NCI-H146 treated with DMSO at 0.1 percent for 48 hours (cell line): ENCODE measurements around the gene MID1.

ENCODE experiments used
- DNase-seq: peaks from one replicate; lab custom pipeline; 2025; ENCODE audit not compliant: unreplicated experiment; lab: John Stamatoyannopoulos, UW

The MID1 gene

DNA sequence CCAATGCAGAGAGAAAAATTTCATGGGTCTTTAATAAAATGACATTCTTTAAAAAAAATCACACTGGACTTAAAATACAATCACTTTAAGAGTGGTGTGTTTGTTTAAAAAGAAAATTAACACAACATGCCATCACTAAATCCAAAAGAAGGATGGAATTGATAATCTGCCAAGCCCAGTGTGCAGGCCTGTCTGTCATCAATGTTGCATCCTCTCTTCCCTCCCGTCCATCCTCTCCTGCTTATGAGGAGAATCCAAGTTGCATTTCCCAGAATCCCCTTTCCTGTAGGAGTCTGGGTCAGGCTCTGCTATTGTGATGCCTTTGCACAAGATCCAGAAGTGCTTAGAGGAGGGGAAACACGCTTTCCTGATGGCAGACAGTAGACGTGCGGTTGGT, 169.4 kb downstream of the MID1 start:
- DNase-seq = no peak

DNA sequence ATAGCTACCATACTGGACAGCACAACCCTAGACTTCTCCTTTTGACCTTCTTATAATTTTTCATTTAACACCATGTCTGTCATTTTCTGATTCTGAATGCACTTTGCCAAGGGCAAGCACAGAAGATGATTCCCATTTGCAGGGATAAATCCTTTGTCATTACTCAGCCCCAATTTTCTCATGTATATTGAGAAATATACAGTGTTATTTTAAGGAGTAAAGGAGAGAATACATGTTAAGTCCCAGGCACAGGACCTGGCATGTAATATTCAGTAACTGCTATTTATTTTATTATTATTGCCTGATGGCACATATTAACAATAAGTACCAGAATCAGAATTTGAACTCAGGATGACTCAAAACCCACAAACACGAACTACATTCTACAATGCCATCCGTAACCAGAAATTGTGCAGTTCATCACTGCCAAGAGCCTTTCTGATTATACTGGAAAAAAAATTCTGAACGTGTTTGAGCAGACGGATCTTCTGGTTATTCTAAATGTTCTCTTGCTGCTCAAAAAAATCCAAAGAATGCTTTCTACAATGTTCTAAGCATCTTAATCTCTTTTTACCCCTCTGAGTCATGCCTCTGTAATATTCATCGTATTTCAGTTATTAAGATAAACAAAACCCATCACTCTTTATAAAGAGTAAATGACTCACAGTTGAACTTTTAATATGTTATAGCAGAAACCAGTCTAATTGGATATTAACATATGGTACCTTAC, 170.0 kb downstream of the MID1 start:
- DNase-seq = no peak

DNA sequence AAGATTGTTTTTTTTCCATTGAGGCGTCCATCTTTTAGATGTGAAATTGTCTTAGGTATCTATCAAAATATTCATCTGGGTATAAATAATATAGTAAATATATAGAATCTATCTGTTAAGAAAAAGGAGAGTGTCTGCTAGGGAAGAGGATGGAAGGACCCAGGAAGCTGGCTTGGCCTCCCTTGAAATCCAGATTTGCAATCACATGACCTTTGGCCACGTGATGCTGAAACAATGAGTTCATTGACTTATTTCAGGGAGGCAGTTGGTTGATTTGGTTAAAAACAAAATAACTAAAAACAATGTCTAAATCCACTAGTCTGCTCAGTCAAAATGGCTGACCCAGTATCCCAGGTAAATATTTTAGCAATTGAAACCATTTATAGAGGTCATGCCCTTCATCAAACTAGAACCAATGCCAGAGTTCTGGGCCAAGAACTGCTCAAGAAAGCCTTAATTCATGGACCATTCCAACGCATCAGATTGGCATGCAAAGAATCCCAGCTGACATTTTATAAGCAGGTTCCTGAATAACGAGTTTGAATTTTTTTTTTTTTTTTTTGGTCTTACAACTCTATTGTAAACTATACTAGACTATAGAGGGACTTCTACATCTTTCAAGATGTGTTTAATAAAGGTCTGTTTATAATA, 172.7 kb downstream of the MID1 start:
- no peak for DNase-seq

DNA sequence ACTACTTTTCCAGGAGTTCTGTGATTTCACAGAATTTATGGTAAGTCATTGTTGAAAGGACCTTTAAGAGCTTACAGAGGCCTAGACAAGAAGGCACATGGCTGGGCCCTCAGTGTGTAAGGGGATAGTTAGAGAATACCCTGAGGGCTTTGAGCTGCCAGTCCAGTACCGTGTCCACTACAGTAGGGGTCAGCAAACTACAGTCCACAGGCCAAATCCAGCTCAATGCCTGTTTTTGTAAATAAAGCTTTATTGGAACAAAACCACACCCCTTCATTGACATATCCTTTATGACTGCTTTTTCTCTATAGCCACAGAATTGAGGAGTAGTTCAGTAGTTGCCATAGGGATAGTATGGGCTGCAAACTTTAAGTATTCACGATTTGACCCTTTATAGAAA, 176.2 kb downstream of the MID1 start:
- DNase-seq = no peak

DNA sequence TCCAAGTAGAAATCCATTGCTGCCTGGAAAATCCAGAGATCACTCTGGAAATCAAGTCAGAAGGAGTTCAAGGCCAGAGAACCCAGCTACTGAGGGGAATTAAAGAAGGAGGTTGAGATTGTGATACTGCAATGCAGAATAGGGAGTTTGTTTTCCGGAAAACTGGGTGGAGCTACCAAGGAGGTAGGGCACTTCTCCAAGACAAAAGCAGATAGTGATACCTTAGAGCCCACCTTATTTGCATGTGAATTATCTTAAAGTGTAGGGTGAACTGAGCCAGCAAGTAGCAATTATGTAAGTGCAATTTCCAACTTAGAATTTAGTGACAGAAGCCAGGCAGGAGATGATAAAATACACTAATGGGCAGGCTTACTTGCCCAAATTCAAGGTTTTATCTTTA, 178.9 kb downstream of the MID1 start:
- DNase-seq = no peak

DNA sequence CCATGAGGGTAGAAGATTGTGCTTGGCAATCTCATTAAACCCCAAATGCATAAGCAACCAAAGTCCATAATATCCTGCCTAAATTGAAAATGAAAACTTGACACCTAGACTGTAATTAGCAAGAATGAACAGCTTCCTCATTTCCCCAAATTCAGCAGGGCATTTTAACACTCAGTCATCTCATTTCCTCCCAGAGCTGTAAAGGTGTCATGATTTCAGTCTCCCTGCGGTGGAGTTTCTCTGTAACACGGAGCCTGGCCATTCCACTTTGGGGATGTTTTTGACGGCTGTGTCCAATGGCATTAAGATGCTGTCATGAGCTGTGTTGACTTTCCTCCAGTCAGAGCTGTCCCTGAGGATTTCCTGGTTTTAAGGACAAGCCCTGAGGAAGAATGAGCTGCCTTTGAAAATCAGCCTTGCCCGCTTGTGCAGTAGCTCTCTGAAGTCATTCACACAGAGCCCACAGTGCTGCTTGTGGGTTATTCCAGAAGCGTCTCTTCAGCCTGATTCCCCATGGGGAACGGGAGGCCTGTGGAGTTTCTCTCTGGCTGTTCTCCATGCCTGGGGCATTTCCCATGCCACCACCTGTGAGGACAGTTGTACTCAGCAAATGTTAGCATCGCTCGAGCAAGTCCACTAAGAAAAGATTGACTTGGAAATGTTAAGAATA, 187.0 kb downstream of the MID1 start:
- DNase-seq = no peak

DNA sequence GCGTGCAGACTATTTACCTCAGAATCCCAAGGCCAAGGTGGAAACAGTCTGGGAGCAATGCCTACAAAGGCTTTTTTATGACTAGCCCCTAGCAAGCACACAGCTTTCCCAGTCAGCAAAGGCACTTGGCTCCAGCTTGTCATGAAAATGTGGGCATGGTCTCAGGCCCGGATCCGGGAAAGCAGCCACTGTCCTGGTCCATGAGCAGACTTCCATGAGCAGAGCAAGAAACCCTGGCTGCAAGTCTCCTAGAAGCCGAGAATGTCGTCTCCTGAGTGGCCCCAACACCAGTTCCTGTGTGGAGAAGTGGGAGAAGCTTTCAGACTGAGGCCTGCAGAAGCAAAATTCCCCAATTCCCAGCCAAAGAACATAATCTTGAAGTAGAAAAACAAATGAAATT, 190.5 kb downstream of the MID1 start:
- no peak for DNase-seq

DNA sequence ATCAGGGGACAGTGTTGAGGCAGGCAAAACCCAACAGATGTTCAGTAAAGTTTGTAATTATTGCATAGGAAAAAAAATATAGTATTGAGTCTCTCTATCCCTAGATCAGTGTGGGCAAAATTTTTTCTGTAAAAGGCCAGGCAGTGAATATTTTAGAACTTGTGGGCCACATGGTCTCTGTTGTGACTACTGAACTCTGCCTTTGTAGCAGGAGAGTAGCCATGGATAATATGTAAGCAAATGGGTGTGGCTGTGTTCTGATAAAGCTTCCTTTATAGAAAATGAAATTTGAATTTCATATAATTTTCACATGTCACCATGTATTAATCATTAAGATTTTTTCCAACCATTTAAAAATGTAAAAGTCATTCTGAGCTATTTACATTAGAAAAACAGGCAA, 193.1 kb downstream of the MID1 start:
- DNase-seq = no peak

DNA sequence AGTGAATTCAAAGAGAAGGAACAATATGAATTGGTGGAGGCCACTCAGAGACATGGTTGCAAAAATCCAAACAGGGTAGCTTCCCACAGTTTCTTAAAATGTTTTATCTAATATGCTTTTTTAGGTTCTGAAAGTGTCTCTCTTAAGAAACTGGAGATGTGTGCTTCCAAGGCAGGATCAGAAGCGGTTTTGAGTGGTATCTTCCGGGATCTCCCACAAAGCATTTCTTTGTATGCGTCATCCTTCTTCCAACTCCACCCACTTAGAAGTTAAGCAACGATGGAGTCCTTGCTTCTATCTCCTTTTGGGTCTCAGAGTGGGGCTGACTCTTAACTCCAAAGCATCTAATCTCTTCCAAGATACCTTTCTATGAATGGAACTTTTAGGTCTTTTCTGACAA, 196.7 kb downstream of the MID1 start:
- DNase-seq = no peak

DNA sequence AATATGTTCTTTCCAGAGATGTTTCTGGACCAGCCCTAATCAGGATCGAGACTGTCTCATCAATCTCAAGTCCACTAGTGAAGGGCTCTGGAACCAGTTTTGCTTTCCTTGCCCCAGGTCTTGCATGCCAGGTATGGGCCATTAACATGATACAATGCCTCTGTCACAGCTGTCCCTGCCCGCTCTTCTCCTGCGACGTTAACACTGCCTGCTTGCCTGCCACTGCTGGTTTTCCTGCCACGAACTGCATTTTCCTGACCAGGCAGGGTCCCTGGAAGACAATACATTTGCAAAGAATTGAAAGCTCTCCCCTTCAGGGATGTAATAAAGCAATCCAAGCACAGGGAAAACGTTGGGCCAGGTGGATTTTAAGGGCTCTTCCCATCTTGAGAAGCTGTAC, 200.3 kb downstream of the MID1 start:
- no peak for DNase-seq

DNA sequence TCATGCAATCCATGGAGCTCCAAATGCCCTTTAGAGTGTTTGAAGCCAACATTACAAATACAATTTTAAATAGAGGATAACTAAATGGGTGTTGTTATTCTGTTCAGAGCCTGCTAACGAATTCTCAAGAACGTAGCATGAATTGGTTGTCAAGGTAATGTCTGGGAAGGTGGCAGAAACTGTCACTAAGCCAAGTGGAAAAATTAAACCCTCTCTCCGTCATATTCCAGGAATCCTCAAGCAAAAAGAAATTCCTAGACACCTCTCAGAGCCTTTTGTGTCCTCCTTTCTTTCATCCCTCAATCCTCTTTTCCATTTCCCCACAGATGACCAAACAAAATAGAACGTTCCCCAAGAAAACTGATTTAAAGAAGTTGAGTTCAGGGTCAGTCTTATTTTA, 204.0 kb downstream of the MID1 start:
- no peak for DNase-seq

DNA sequence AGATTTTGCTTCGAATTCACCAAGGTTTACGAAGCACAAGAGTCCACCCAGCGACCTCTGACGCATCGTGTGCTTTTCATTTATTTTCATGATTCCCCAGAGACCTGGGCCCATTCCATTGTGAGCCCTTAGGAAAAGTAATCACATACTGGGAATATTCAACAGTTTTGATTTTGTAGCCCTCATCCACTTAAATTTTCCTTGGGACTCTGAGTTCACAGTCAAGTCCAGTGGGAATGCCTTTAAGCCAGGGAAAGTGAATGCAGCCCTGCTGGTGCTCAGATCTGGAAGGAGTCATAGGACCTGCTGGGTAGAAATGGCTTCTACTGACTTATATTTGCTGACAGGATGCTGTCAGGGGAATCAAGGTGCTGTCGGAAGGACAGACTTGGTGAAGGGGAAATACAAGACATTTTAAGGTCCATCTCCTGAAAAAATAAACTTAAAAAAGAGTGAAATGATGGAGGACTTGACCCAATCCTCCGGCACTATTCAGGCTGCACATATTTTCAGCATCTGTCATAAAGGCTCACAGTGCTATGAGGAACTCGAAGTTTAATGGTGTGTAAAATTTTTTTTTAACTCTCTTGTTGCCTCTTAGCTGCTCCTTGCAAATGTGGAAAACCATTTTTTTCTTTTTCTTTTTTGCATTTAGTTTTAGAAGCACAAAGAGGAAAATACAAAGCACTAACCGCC, 204.9 kb downstream of the MID1 start:
- no peak for DNase-seq

DNA sequence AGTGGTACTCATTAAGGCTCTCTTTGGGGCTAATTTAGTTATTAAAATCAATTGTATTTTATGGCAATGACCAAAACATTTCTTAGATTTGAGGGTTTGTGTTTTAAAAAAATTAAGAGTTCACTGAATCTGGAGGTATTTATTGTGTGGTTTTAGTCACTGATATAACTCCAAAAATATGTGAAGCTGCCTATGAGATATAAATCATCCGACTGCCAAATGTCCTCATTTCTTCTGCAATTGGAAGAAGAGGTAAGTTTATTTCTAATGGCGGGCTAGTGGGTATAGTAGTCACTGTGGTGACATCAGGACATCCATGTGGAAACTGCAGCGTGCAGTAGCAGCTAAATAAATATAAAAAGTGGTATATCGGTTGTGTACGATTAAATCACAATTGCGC, 205.5 kb downstream of the MID1 start:
- DNase-seq = no peak

DNA sequence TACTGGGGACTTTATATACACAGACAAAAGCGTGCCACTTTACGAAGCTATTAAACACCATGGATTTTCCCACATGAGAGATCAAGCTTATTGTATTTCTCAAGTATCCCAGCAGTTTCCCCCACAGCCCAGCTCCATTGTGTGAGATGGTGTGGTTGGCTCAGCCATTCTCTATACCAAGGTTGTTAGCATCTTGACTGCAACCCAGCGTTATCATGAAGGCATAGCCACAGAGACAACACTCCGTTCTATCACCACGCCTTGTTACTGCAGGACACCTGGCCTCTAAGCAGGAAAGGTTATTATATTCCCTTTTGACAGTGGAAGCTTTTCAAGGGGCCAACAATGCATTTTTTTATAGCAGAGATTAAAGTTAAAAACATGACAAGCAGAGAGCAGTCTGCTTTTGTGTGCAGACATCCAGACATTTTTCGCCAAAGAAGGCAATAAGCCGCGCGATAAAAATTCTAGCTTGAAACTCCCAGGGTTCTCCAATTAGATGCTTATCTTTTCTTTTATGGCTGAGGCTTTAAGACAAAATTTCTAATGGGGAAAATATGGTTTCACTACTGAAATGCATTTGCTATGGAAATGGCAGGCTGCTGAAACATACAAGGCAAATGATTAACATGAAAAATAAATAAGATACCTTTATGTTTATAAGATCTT, 206.1 kb downstream of the MID1 start:
- DNase-seq = no peak

DNA sequence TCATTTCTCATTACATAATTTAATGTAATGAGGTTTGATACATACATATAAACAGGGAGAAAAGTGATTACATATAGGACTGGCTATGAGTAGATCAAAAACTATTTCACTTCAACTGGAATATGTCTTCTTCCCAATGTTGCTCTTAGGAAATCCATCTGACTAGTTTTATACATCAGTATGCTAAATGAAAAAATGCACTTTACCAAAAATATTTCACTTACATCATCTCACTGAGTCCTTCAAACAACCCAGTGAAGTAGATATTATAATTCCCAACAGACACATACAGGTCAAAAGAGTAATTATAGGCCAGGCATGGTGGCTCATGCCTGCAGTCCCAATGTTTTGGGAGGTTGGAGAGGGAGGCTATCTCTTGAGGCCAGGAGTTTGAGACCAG, 215.9 kb downstream of the MID1 start:
- DNase-seq = no peak

DNA sequence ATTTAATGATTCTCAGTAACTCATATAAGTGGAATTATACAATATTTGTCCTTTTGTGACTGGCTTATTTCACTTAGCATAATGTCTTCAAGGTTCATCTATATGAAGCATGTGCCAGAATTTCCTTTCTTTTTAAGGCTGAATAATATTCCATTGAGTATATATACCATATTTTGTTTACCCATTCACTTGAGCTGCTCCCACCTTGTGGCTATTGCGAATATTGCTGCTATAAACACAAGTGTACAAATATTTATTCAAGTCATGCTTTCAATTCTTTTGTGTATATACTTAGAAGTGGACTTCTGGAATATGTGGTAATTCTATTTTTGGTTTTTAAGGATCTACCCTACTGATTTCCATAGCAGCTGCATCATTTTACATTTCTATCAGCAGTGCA, 219.1 kb downstream of the MID1 start:
- no peak for DNase-seq

DNA sequence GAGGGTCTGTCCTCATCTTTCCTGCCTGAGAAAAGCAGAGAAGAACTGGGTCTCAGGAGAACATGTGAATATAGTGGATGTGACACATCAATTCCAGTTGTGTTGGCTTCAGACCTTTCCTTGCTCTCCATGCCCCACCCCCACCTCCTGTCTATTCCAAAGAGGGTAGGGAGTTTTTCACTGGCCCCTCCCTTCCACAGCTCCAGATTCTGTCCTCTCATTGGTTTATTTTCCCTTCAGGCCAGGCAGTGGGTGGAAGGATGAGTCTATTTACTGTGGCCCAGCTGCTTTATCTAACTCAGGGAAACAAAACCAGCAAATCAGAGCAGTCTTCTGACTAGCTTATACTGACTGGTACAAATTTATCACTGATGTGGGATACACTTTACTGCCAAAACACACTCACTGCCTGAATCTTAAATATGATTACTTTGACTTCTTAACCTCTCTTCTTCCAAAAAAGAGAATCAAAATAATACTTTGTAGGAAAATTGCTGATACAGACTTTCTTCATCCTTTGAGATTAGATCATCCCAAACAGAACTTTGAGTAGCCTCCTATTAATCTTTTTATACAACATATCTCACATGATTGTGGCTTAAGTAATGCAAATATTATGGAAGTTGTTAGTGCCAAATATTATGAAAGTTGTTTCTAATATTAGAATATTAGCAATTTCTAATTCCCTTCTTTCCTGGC, 221.2 kb downstream of the MID1 start:
- no peak for DNase-seq

DNA sequence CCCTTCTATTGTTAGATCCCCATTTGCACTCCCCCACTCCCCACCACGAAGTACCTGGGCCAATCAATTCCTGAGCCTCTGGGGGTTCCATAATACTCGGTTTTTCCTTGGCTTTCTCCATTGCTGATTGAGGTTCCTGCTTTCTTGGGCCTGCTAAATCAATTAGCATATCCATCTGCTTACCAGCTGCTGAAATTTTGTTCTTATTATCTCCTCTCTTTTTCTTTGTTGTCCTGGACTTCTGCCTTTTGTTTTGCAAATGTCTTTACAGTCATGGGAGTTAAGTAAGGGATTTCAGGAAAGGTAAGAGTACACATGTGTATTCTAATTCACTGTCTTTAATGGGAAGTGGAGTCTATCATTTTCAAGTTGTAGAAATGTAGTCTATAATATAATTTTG, 222.2 kb downstream of the MID1 start:
- no peak for DNase-seq

DNA sequence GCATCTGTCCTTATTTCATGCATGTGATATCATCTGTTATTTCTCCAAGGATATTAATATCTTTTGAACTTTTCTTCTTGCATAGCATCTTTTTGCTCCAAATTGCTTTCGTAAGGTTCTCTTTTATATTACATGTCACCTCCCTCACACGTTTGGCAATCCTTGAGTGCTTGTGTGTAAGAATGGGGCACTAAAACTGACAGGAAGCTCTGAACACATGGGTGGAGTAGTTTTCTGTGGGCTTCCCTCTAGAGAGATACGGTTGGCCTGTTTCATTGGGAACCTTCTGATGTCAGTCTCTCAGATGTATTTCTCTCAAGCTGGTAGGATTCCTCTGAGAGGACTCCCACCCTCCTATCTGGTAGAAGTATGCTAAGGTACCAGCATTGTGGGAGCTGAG, 223.0 kb downstream of the MID1 start:
- DNase-seq = no peak

DNA sequence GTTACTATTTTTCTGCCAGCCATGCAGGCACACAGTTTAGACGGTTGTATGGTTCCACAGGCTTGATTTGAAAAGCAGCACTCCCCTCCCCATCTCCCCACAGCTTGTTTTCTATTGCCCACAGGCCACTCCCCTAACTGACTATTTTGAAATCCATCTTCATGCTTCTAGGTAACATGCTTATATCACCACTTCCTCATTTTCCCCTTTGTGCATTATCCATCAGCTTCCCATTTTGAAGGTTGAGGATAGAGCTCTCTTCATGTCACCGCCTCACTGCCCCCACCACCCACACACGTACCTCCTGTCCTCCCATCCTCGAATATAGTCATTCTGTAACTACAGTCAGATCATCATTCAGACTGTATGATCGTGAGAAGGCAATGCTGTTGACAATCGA, 224.7 kb downstream of the MID1 start:
- DNase-seq = no peak
